ENCODE data around the gene CYTIP. TPM values are rescaled to one million over a fixed set of nuclear protein-coding genes. Genes with fewer than 3 reads are reported as not detected.
"Not testable (repeated sequence)": the region's sequence is repeated elsewhere in the genome, so short reads cannot be mapped to it uniquely, and the experiment has no call there.

The CYTIP gene
- total RNA-seq, 1 donor from 2014 or later = 2.5 TPM

- intact Hi-C loops (cut with DNase I) = no loop called here
- DNase-seq (ENCODE audit: low spot score) = no peak
These were observed 48.1 kb downstream of the CYTIP start for GRCh38 chr2:157395811-157396210.

GRCh38 chr2:157394928-157395327 lies 49.0 kb downstream of the CYTIP start:
- DNase-seq (ENCODE audit: low spot score) = no peak
- intact Hi-C loops (cut with DNase I) = no loop called here

- intact Hi-C loops (cut with DNase I) = no loop called here
- no peak for DNase-seq (ENCODE audit: low spot score)
These were observed 50.5 kb downstream of the CYTIP start for GRCh38 chr2:157393348-157393747.

GRCh38 chr2:157388827-157389226 lies 55.1 kb downstream of the CYTIP start:
- DNase-seq (ENCODE audit: low spot score) = no peak
- intact Hi-C loops (cut with DNase I) = no loop called here

- DNase-seq (ENCODE audit: low spot score) = no peak
- intact Hi-C loops (cut with DNase I) = no loop called here
These were observed 57.1 kb downstream of the CYTIP start for GRCh38 chr2:157386747-157387146.

- no peak for DNase-seq (ENCODE audit: low spot score)
- intact Hi-C loops (cut with DNase I) = no loop called here
These were observed 57.6 kb downstream of the CYTIP start for GRCh38 chr2:157386247-157386646.

GRCh38 chr2:157377861-157378260 lies 66.0 kb downstream of the CYTIP start:
- DNase-seq (ENCODE audit: low spot score) = no peak
- intact Hi-C loops (cut with DNase I) = no loop called here

GRCh38 chr2:157376041-157376440 lies 67.8 kb downstream of the CYTIP start:
- DNase-seq (ENCODE audit: low spot score) = no peak
- intact Hi-C loops (cut with DNase I) = no loop called here

GRCh38 chr2:157375384-157375783 lies 68.5 kb downstream of the CYTIP start:
- intact Hi-C loops (cut with DNase I) = no loop called here
- no peak for DNase-seq (ENCODE audit: low spot score)

- DNase-seq (ENCODE audit: low spot score); intact Hi-C loops (cut with DNase I): not testable (repeated sequence)
These were observed 75.4 kb downstream of the CYTIP start for GRCh38 chr2:157368508-157368907.

- intact Hi-C loops (cut with DNase I) = no loop called here
- no peak for DNase-seq (ENCODE audit: low spot score)
These were observed 76.2 kb downstream of the CYTIP start for GRCh38 chr2:157367704-157368103.

Other genes with a start within 250 kb of the CYTIP start
- gene GALNT5, start 186.4 kb downstream of the CYTIP start, total RNA-seq = 0.35 TPM
- gene ERMN, start 118.3 kb downstream of the CYTIP start, total RNA-seq = not detected
- 0.59 TPM for gene ACVR1C, start 184.8 kb upstream of the CYTIP start, total RNA-seq

Data from cardiac septum (tissue), 1 donor.